Lower leg skin (tissue), 4 donors: Measurements from ENCODE around the gene SULT1C3. TPM values are rescaled to one million over a fixed set of nuclear protein-coding genes. Genes with fewer than 3 reads are reported as not detected.
"Not testable (repeated sequence)": the region's sequence is repeated elsewhere in the genome, so short reads cannot be mapped to it uniquely, and the experiment has no call there.

ENCODE experiments used
- DNase-seq, 2 donors: peaks; one replicate each; pipeline ENCODE4 v3.0.0-alpha.2; 2019; ENCODE audit warnings: low spot score in 2 of 2
- H3K4me3 ChIP-seq: fragments of 200-600 bp; sonication (generic); 2 replicates; pipeline ENCODE4 v1.5.1; 2017; ENCODE audit warnings: mild to moderate bottlenecking, low read depth; ENCODE audit not compliant: poor library complexity, severe bottlenecking
- POLR2A ChIP-seq, 2 donors: fragments of 450-650 bp; IDR thresholded peaks; one replicate each; pipeline ENCODE4 v1.6.1; 2016 to 2017; ENCODE audit warnings: antibody characterized with exemption in 2 of 2, mild to moderate bottlenecking in 1 of 2, moderate library complexity in 1 of 2
- WGBS, 2 donors: methylation state at CpG; one replicate each; pipeline ENCODE4 v1.1.5; 2018; 5-methylcytosine and 5-hydroxymethylcytosine counted together
- intact Hi-C: fragments of 100-400 bp; cut with DNase I; formaldehyde crosslinking; loops from one replicate; pipeline ENCODE4 v1.15.0; 2023; ENCODE audit warnings: low total_unique reads
- total RNA-seq, 4 donors: library from RNA; depleted of rRNA; stranded (reverse); fragments of >200 nt; gene quantifications; one replicate each; pipeline ENCODE4 v1.1.0, GENCODE V29; 2016
- TF ChIP-seq, protein P1 (sequence below), 3 donors: fragments of 450-650 bp; IDR thresholded peaks; one replicate each; pipeline ENCODE4 v1.5.1; 2016; ENCODE audit warnings: antibody characterized with exemption in 3 of 3, mild to moderate bottlenecking in 3 of 3, moderate library complexity in 2 of 3

Gene SULT1C3
- total RNA-seq, 4 donors from 2014 or later: not detected

DNA sequence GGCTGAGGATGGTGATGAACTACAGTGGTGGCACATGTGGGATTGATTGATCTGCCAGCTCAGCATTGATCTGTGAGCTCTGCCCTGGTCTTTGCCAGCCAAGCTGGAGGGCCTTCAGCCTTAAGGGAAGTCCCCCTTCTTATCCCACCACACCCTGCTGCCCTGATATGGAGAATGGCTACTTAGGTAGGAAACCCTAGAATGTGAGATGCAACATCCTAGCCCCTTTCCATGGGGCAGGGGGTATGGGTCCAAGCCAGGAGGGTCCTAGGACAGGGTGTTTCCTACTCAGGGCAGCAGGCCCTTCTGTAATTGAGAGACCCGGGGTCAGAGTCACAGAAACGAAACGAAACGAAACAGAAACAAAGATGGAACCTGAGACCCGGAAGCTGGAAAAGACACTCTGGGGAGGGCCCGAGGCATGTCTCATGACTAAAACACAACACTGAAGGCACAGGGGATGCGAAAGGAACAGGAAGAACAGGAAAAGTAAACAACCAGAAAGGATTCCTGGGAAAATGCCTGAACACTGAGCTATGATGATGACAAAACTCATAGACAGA is 32.0 kb downstream of the SULT1C3 start:
- no peak for DNase-seq
- no peak overlapping the region for H3K4me3 ChIP-seq
- intact Hi-C loops: no loop called here
- TF ChIP-seq, protein P1, sequence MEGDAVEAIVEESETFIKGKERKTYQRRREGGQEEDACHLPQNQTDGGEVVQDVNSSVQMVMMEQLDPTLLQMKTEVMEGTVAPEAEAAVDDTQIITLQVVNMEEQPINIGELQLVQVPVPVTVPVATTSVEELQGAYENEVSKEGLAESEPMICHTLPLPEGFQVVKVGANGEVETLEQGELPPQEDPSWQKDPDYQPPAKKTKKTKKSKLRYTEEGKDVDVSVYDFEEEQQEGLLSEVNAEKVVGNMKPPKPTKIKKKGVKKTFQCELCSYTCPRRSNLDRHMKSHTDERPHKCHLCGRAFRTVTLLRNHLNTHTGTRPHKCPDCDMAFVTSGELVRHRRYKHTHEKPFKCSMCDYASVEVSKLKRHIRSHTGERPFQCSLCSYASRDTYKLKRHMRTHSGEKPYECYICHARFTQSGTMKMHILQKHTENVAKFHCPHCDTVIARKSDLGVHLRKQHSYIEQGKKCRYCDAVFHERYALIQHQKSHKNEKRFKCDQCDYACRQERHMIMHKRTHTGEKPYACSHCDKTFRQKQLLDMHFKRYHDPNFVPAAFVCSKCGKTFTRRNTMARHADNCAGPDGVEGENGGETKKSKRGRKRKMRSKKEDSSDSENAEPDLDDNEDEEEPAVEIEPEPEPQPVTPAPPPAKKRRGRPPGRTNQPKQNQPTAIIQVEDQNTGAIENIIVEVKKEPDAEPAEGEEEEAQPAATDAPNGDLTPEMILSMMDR (IDR thresholded peaks at IDR 0.05): no peak
- WGBS, 2 donors: 63 to 65% methylated on average over 7 of the region's 7 CpGs

DNA sequence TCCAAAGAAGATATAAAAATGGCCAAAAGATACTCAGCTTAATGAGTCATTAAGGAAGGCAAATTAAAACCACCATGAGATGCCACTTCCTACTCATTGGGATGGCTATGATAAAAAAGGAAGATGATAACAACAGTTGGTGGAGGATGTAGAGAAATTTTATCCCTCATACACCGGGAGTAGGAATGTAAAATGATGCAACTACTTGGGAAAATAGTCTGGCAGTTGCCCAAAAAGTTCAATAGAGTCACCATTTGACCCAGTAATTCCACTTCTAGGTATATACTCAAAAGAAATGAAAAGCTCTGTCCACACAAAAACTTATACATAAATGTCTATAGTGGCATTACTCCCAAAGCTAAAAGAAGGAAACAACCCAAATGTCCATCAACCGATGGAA is 38.9 kb downstream of the SULT1C3 start:
- DNase-seq: no peak
- H3K4me3 ChIP-seq: no peak overlapping the region
- intact Hi-C loops: no loop called here
- WGBS, 2 donors: 69 to 75% methylated on average over 2 of the region's 2 CpGs
- no peak for TF ChIP-seq POLR2A (IDR thresholded peaks at IDR 0.05)
- TF ChIP-seq, protein P1 (IDR thresholded peaks at IDR 0.05): no peak

- WGBS, 2 donors: 85 to 87% methylated on average over 5 of the region's 5 CpGs
- H3K4me3 ChIP-seq: no peak overlapping the region
- no peak for DNase-seq
- no peak for TF ChIP-seq POLR2A (IDR thresholded peaks at IDR 0.05)
- TF ChIP-seq, protein P1 (IDR thresholded peaks at IDR 0.05): no peak
- intact Hi-C loops: no loop called here
Measured at GRCh38 chr2:108279468-108279867, 39.7 kb downstream of the SULT1C3 start.

- intact Hi-C loops: no loop called here
- H3K4me3 ChIP-seq: no peak overlapping the region
- DNase-seq: no peak
- no peak for TF ChIP-seq POLR2A (IDR thresholded peaks at IDR 0.05)
- TF ChIP-seq, protein P1 (IDR thresholded peaks at IDR 0.05): no peak
- 60 to 70% methylated on average over 3 of the region's 3 CpGs for WGBS, 2 donors
Measured at GRCh38 chr2:108280466-108280865, 40.7 kb downstream of the SULT1C3 start.

GRCh38 chr2:108284566-108284965 is 44.8 kb downstream of the SULT1C3 start:
- H3K4me3 ChIP-seq, intact Hi-C loops, DNase-seq: not testable (repeated sequence)
- WGBS, 2 donors: 93 to 94% methylated on average over 7 of the region's 7 CpGs

DNA sequence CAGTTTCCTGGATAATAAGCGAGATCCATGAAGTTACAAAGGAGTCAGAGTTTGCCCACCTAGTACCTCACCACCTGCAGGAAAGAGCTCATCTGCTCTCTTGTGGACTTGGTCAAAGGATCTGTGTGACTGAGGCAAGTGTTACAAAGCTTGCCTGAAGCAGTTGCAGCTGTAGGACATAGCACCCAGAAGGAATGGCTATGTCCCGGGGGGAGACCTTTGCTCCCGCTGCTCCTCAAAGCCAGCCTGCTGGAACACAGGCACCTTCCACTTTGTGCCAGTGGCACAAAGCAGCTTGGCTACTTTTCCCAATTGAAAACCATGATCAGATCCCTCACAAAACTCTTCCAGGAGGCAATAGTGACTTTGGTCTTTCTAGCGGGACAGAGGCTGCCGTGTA is 45.8 kb downstream of the SULT1C3 start:
- no peak overlapping the region for H3K4me3 ChIP-seq
- TF ChIP-seq, protein P1 (IDR thresholded peaks at IDR 0.05): no peak
- TF ChIP-seq POLR2A (IDR thresholded peaks at IDR 0.05): no peak
- WGBS, 2 donors: 90 to 96% methylated on average over 5 of the region's 5 CpGs
- intact Hi-C loops: no loop called here
- no peak for DNase-seq
